Caki2 (cell line): ENCODE data around the gene ZNF304. TPM values are rescaled to one million over a fixed set of nuclear protein-coding genes. Genes with fewer than 3 reads are reported as not detected.

Experiments used
- DNase-seq: peaks from one replicate; pipeline ENCODE4 v3.0.0-alpha.2; 2015; ENCODE audit warnings: low read depth
- in situ Hi-C: cut with HindIII; loops from 2 replicates; pipeline ENCODE4 v1.10.0; 2016; ENCODE audit warnings: low sequenced_read_pairs, low pct_unique_long_range_greater_than_20kb, mixed read lengths
- total RNA-seq: library from RNA; depleted of rRNA; stranded (reverse); fragments of >200 nt; shearing (Covaris generic); gene quantifications from 2 replicates; pipeline ENCODE4 v1.2.3, GENCODE V29; 2014; ENCODE audit warnings: low replicate concordance; rRNA removed

The ZNF304 gene
- total RNA-seq, 1 experiment from 2014 or later, result 13.0 TPM

DNA sequence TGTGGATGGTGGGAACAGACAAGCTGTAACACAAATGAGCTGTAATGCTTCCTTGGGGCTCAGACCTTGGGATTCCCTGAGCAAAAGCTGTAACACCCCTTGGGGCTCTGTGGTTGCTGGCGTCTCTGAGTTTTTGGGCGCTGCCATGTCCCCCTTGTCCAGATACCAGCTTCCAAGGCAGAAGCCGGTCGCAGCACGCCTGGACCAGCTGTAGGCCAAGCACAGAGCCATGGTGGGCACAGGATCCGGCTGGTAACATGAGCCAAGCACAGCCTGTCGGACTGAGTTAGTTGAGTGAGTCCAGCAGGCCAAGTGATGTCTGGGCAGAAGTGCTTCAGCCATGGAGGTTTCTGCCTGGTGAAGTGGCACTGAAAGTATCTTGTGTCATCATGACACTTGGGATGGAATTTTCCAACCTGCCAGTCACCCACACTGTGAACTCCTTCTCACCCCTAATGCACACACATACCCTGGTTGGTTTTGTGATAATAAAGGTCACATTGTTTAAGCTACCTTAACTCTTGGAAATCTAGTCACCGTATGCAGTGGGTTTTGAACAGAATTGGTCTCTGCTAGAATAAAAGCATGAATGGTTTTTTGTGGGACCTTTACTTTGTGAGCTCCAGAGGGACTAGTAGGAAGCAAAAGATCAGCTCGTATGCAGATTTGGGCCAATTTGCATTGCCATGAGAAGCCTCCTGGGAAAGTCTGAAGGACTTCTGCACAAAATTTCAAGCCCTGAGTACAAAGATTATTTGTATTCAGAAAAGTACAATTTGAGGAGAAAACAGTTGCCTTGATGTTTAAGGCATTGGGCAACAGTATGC lies 52.9 kb downstream of the ZNF304 start:
- no peak for DNase-seq
- in situ Hi-C loops, result no loop called here

DNA sequence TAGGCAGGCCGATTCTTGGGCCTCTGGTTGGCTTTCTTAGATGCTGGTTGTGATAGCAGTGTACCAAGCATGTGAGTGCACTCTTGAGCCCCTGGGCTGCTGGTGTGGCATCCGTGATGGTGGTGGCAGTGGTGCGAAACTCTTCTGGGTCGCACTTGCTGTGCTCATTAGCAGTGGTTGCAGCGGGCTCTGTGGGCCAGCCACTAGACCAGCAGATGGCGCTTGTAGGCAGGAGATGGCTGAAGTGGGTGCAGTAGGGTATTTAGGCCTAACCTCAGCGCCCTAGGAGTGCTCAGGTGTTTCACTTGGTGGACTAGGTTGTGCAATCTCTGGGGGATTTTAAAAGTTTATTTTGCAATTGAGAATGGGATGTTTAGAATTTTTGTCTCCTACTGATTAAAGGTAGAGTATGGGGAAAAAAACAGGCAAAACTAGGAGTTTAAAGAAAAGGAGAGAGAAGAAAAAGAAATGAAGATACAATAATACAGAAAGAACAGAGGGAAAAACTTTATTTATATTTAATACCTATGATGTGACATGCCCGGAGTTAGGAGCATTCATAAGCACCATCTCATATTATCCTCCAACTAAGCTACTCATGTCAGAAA lies 55.5 kb downstream of the ZNF304 start:
- DNase-seq, result no peak
- in situ Hi-C loops, result no loop called here

Other genes starting within 250 kb of the ZNF304 start
- not detected in 2 replicates for gene USP29, start 231.3 kb upstream of the ZNF304 start, total RNA-seq
- gene ZIM3, start 206.1 kb upstream of the ZNF304 start, total RNA-seq, result not detected in 2 replicates
- not detected in 2 replicates for gene DUXA, start 183.8 kb upstream of the ZNF304 start, total RNA-seq
- 25.9 and 74.9 TPM in 2 replicates for gene ZNF264, start 159.8 kb upstream of the ZNF304 start, total RNA-seq
- 0.41 and 4.1 TPM in 2 replicates for gene AURKC, start 120.2 kb upstream of the ZNF304 start, total RNA-seq
- gene ZNF805, start 110.6 kb upstream of the ZNF304 start, total RNA-seq, result 9.0 and 10.2 TPM in 2 replicates
- 28.9 and 34.3 TPM in 2 replicates for gene ZNF460, start 70.8 kb upstream of the ZNF304 start, total RNA-seq
- gene ZNF543, start 30.8 kb upstream of the ZNF304 start, total RNA-seq, result 9.2 and 9.3 TPM in 2 replicates
- gene TRAPPC2B, start 12.3 kb downstream of the ZNF304 start, total RNA-seq, result 31.4 and 34.3 TPM in 2 replicates
- gene ZNF547, start 12.3 kb downstream of the ZNF304 start, total RNA-seq, result 3.1 and 8.7 TPM in 2 replicates
- 11.6 and 15.1 TPM in 2 replicates for gene ZNF548, start 38.6 kb downstream of the ZNF304 start, total RNA-seq
- gene ZNF17, start 59.9 kb downstream of the ZNF304 start, total RNA-seq, result 2.2 and 5.8 TPM in 2 replicates
- 17.8 and 20.7 TPM in 2 replicates for gene ZNF749, start 84.1 kb downstream of the ZNF304 start, total RNA-seq
- not detected in 2 replicates for gene VN1R1, start 105.9 kb downstream of the ZNF304 start, total RNA-seq
- 13.1 and 14.0 TPM in 2 replicates for gene ZNF772, start 126.3 kb downstream of the ZNF304 start, total RNA-seq
- 11.7 and 22.1 TPM in 2 replicates for gene ZNF419, start 136.5 kb downstream of the ZNF304 start, total RNA-seq
- gene ZNF773, start 148.7 kb downstream of the ZNF304 start, total RNA-seq, result 10.6 and 12.5 TPM in 2 replicates
- gene ZNF549, start 176.1 kb downstream of the ZNF304 start, total RNA-seq, result 1.5 and 3.3 TPM in 2 replicates
- 5.5 and 14.9 TPM in 2 replicates for gene ZNF550, start 208.6 kb downstream of the ZNF304 start, total RNA-seq
- 5.0 and 14.8 TPM in 2 replicates for gene ZNF416, start 227.6 kb downstream of the ZNF304 start, total RNA-seq
- 4.3 and 6.9 TPM in 2 replicates for gene ZIK1, start 232.9 kb downstream of the ZNF304 start, total RNA-seq
- 5.2 and 13.3 TPM in 2 replicates for gene ZNF530, start 248.6 kb downstream of the ZNF304 start, total RNA-seq